PC-3 (cell line): Measurements from ENCODE around the gene CPOX. TPM values are rescaled to one million over a fixed set of nuclear protein-coding genes. Genes with fewer than 3 reads are reported as not detected.

ENCODE experiments used
- ATAC-seq: fragments of 200-7000 bp; cut with Tn5 transposase; 2 replicates; pipeline ENCODE4 v1.9.1; 2020; ENCODE audit warnings: mild to moderate bottlenecking, moderate library complexity
- BruUV-seq: library from RNA; stranded (reverse); fragments of 400-500 nt; replicated peaks from 2 replicates; lab custom pipeline; 2021; lab: Mats Ljungman, UMichigan
- CTCF ChIA-PET: fragments of 300-600 bp; sonication (Branson Sonifier 250); formaldehyde crosslinking; loops from one replicate; lab custom pipeline; 2022; ENCODE audit warnings: antibody characterized with exemption; lab: Charles Lee
- POLR2A ChIA-PET: fragments of 300-600 bp; sonication (Branson Sonifier 250); formaldehyde crosslinking; loops from one replicate; lab custom pipeline; 2022; ENCODE audit warnings: antibody characterized with exemption; ENCODE audit not compliant: unreplicated experiment; lab: Charles Lee
- DNase-seq: peaks from one replicate; pipeline ENCODE4 v3.0.0-alpha.2; 2015
- H2AFZ ChIP-seq: fragments of 300-600 bp; sonication (generic); 2 replicates; pipeline ENCODE4 v1.6.0; 2016; ENCODE audit warnings: antibody characterized with exemption, low read length
- H3F3A ChIP-seq: fragments of 300-600 bp; sonication (generic); one replicate; pipeline ENCODE4 v1.6.0; 2017; ENCODE audit warnings: antibody characterized with exemption, low read length, control low read depth, mild to moderate bottlenecking; ENCODE audit not compliant: unreplicated experiment
- H3K27ac ChIP-seq: fragments of 300-600 bp; sonication (generic); 2 replicates; pipeline ENCODE4 v1.5.1; 2016; ENCODE audit warnings: mild to moderate bottlenecking, low read length
- H3K27me3 ChIP-seq: fragments of 300-600 bp; sonication (generic); 2 replicates; pipeline ENCODE4 v1.6.1; 2016; ENCODE audit warnings: low read length, mixed read lengths
- H3K36me3 ChIP-seq: fragments of 300-600 bp; sonication (generic); 2 replicates; pipeline ENCODE4 v1.6.1; 2016; ENCODE audit warnings: low read depth, mixed run types, low read length, mixed read lengths
- H3K4me1 ChIP-seq: fragments of 300-600 bp; sonication (generic); 2 replicates; pipeline ENCODE4 v1.5.1; 2016; ENCODE audit warnings: low read length; ENCODE audit not compliant: insufficient read depth
- H3K4me2 ChIP-seq: fragments of 300-600 bp; sonication (generic); 2 replicates; pipeline ENCODE4 v1.6.0; 2016; ENCODE audit warnings: low read length
- H3K4me3 ChIP-seq: fragments of 300-600 bp; sonication (generic); 2 replicates; pipeline ENCODE4 v1.5.1; 2016; ENCODE audit warnings: mild to moderate bottlenecking, low read length, mixed read lengths
- H3K79me2 ChIP-seq: fragments of 300-600 bp; sonication (generic); 2 replicates; pipeline ENCODE4 v1.6.1; 2017; ENCODE audit warnings: low read length, mixed read lengths
- H3K9ac ChIP-seq: fragments of 300-600 bp; sonication (generic); 2 replicates; pipeline ENCODE4 v1.6.0; 2016; ENCODE audit warnings: mild to moderate bottlenecking, low read length
- H3K9me2 ChIP-seq: fragments of 300-600 bp; sonication (generic); replicated peaks from 2 replicates; pipeline ENCODE4 v1.6.1; 2016; ENCODE audit warnings: mixed run types, low read length, mixed read lengths
- H3K9me3 ChIP-seq: fragments of 300-600 bp; sonication (generic); 2 replicates; pipeline ENCODE4 v1.6.1; 2016; ENCODE audit warnings: low read length, mixed read lengths
- H4K20me1 ChIP-seq: fragments of 300-600 bp; sonication (generic); 2 replicates; pipeline ENCODE4 v1.6.1; 2016; ENCODE audit warnings: low read length, mixed read lengths
- CTCF ChIP-seq: fragments of 300-600 bp; sonication (generic); conservative IDR thresholded peaks from 2 replicates; pipeline ENCODE4 v1.5.1; 2017; ENCODE audit warnings: antibody characterized with exemption, low read depth, mild to moderate bottlenecking, low read length
- EZH2 ChIP-seq: fragments of 300-600 bp; sonication (generic); IDR thresholded peaks from one replicate; pipeline ENCODE4 v1.6.1; 2017; ENCODE audit warnings: antibody characterized with exemption, mild to moderate bottlenecking, low read length; ENCODE audit not compliant: unreplicated experiment
- EZH2phosphoT487 ChIP-seq: fragments of 300-600 bp; sonication (generic); IDR thresholded peaks from 2 replicates; pipeline ENCODE4 v1.6.1; 2018; ENCODE audit warnings: mild to moderate bottlenecking, antibody characterized with exemption, low read length, borderline replicate concordance
- intact Hi-C: fragments of 100-400 bp; cut with micrococcal nuclease; formaldehyde crosslinking; loops from 2 replicates; pipeline ENCODE4 v1.9.0; 2023
- total RNA-seq: library from RNA; depleted of rRNA; stranded (reverse); fragments of >200 nt; gene quantifications from 2 replicates; pipeline ENCODE4 v1.2.3, GENCODE V29; 2014

The CPOX gene
- total RNA-seq, 1 experiment from 2014 or later: 62.0 TPM

GRCh38 chr3:98551236-98551635 lies 42.2 kb downstream of the CPOX start:
- no peaks in the 10 kb centered on the region for H3K9me3 ChIP-seq
- H3K27me3 ChIP-seq: peaks cover 12% of the 10 kb centered on the region
- no peak overlapping the region for H2AFZ ChIP-seq
- H3K27ac ChIP-seq: no peak overlapping the region
- no peaks in the 10 kb centered on the region for H3K79me2 ChIP-seq
- no peaks in the 10 kb centered on the region for H3F3A ChIP-seq
- ChIA-PET POLR2A (no interaction called here), CTCF (no interaction called here)
- H3K4me3 ChIP-seq: no peak overlapping the region
- no peaks in the 10 kb centered on the region for H3K9me2 ChIP-seq
- intact Hi-C loops: no loop called here
- ATAC-seq (no peak), DNase-seq (no peak)
- H3K36me3 ChIP-seq: no peaks in the 10 kb centered on the region
- BruUV-seq: no TSS peak
- TF ChIP-seq CTCF: no peak
- no peak for TF ChIP-seq EZH2phosphoT487
- no peak for TF ChIP-seq EZH2
- H3K9ac ChIP-seq: no peak overlapping the region
- H3K4me1 ChIP-seq: 0 out of 2 replicates have a peak, but pooled peaks cover 5% of the 10 kb centered on the region
- H3K4me2 ChIP-seq: no peak overlapping the region
- no peaks in the 10 kb centered on the region for H4K20me1 ChIP-seq

GRCh38 chr3:98550833-98551232 lies 42.6 kb downstream of the CPOX start:
- ChIA-PET CTCF (no interaction called here), POLR2A (no interaction called here)
- no peaks in the 10 kb centered on the region for H4K20me1 ChIP-seq
- H2AFZ ChIP-seq: no peak overlapping the region
- no TSS peak for BruUV-seq
- DNase-seq (no peak), ATAC-seq (no peak)
- no peak overlapping the region for H3K27ac ChIP-seq
- peaks cover 16% of the 10 kb centered on the region for H3K27me3 ChIP-seq
- intact Hi-C loops: no loop called here
- no peaks in the 10 kb centered on the region for H3K9me2 ChIP-seq
- no peaks in the 10 kb centered on the region for H3K79me2 ChIP-seq
- no peaks in the 10 kb centered on the region for H3K9me3 ChIP-seq
- no peak overlapping the region for H3K4me3 ChIP-seq
- H3K9ac ChIP-seq: no peak overlapping the region
- TF ChIP-seq CTCF: no peak
- no peak for TF ChIP-seq EZH2phosphoT487
- no peak for TF ChIP-seq EZH2
- H3K36me3 ChIP-seq: no peaks in the 10 kb centered on the region
- no peaks in the 10 kb centered on the region for H3F3A ChIP-seq
- 0 out of 2 replicates have a peak, but pooled peaks cover 5% of the 10 kb centered on the region for H3K4me1 ChIP-seq
- H3K4me2 ChIP-seq: no peak overlapping the region

GRCh38 chr3:98548544-98548943 lies 44.9 kb downstream of the CPOX start:
- H3K36me3 ChIP-seq: no peaks in the 10 kb centered on the region
- no peaks in the 10 kb centered on the region for H3K4me1 ChIP-seq
- H4K20me1 ChIP-seq: no peaks in the 10 kb centered on the region
- no TSS peak for BruUV-seq
- H3K4me2 ChIP-seq: no peak overlapping the region
- no peak overlapping the region for H3K4me3 ChIP-seq
- intact Hi-C loops: no loop called here
- no peaks in the 10 kb centered on the region for H3K9me3 ChIP-seq
- ChIA-PET POLR2A (no interaction called here), CTCF (no interaction called here)
- H3K27ac ChIP-seq: no peak overlapping the region
- DNase-seq: no peak
- ATAC-seq: no peak
- no peak for TF ChIP-seq EZH2
- TF ChIP-seq CTCF: no peak
- TF ChIP-seq EZH2phosphoT487: no peak
- H3K9ac ChIP-seq: no peak overlapping the region
- peaks cover 16% of the 10 kb centered on the region for H3K27me3 ChIP-seq
- no peaks in the 10 kb centered on the region for H3K79me2 ChIP-seq
- no peak overlapping the region for H2AFZ ChIP-seq
- no peaks in the 10 kb centered on the region for H3F3A ChIP-seq
- H3K9me2 ChIP-seq: no peaks in the 10 kb centered on the region
